Activated CD8-positive, alpha-beta memory T cell treated with anti-CD3 and anti-CD28 coated beads for 36 hours (primary cell): ENCODE data around the gene CKB. TPM values are rescaled to one million over a fixed set of nuclear protein-coding genes. Genes with fewer than 3 reads are reported as not detected.

ENCODE experiments used
- CTCF ChIA-PET: fragments of 350-600 bp; sonication (Branson Sonifier 250); formaldehyde crosslinking; loops from one replicate; lab custom pipeline; 2021; ENCODE audit warnings: antibody characterized with exemption; lab: Charles Lee
- POLR2A ChIA-PET: fragments of 350-600 bp; sonication (Branson Sonifier 250); formaldehyde crosslinking; loops from one replicate; lab custom pipeline; 2021; ENCODE audit warnings: antibody characterized with exemption; lab: Charles Lee
- total RNA-seq, 2 experiments: library from RNA; stranded (reverse); gene quantifications; one replicate each; pipeline ENCODE4 v1.2.3, GENCODE V29; 2021

CKB gene
- total RNA-seq, 2 experiments from 2014 or later: 1.7 to 3.0 TPM

DNA sequence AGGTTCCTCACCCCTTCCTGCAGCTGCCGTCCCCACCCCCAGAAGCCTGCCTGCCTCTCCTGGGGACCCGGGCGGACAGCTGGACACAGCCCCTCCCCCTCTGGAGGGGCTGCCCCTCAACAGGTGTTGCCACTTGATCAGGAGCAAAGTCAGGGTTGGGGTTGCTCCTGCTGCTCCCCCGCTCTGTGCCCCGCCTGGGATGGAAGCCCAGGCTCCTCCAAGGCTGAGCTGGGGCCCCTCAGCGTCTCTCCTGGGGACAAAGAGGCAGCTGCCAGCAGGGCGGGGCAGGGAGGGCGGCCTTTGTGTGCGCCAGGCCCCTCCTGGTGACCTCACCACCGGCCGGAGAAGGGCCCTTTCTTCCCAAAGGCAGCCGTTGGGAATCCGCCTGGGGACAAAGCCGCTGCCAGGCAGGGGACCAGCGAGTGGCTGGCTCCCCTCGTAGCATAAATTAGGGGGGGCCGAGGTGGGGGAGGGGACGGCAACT lies 20.0 kb upstream of the CKB start:
- POLR2A ChIA-PET: no interaction called here
- CTCF ChIA-PET: interaction anchor here (2.1 kb wide), 1 partner anchor 21 kb away, joined by 4 read pairs; no protein-coding TSS in a partner anchor

DNA sequence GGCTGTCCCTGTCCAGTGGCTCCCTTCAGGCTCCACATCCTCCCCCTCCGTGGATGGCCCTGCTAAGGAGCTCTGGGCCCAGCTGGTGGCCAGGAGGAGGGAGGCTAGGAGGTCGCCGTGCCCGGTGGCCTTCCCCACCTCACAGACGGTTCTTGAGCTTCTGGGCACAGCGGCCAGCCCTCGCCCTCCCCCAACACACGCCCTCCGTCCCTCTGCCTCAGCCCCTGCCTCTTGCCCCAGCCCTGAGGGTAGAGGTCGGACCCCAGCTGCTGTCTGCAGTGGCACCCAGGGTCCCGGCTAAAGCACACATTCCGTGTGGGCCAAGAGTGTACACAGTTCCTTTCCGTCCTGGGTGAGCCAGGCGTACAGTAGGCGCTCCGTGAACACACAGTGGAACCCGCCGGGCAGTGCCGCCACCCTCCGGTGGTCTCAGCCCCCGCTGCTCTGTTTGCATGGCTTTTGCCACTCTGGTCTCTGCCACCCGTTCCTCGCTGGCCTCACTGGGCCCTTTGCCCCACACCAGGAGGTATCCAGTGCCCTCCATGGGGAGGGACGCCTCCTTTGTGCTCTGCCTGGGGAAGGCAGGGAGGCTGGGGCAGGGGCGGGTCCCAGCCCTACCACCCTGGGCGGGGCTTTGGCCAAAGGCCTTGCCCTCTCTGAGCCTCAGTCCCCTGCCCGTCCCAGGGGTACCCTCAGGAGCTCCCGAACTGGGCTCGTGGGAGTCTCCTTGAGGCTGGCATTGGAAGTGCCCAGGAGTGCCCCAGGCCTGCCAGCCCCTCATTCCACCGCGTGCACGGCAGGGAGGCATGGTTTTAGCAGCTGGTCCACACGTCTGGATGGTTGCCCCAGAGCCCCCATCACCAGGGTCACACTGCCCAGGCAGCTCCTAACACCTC lies 19.3 kb upstream of the CKB start:
- ChIA-PET CTCF (interaction anchor here (1.3 to 2.1 kb wide), 2 partner anchors 20 to 23 kb away, joined by 3 to 4 read pairs; no protein-coding TSS in a partner anchor), POLR2A (no interaction called here)

DNA sequence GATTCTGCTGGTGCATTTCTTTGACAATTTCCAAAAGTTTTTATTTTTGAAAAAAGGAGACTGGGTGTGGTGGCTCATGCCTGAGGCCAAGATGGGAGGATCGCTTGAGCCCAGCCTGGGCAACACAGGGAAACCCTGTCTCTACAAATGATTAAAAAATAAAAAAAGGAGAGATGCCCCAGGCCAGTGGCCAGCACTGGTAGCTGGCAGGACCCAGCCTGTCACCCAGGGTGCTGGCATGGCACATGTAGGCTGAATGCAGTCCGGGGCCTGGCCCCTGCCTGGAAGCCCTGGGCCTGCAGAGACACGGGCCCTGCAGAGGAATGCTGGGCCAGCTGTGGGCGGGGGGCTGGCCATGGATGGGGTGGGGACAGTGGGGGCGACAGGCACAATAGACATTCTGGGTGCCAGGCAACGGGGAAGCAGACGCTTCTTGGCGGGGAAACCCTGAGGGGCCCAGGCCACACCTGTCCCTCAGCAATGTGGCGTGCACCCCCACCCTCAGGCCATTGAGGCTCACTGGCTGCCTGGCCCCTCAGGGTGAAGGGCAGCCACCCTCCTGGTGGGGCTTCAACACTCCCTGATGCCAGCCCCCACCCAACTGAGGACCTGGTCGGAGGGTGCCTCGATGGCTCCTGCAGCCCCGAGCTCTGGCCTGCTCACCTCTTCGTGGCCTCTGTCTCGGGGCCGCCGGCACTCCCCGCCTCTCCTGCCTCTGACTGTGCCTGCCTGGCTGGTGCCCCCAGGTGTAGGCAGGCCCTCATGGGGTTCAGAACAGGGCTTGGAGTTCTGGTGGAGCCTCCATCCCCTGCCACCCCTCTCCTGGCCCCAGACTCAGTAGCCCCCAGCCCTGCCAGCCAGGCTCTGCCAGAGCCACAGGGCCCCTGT lies 18.4 kb upstream of the CKB start:
- CTCF ChIA-PET: interaction anchor here (1.3 to 2.7 kb wide), 2 partner anchors 22 kb away, joined by 3 to 9 read pairs; no protein-coding TSS in a partner anchor

DNA sequence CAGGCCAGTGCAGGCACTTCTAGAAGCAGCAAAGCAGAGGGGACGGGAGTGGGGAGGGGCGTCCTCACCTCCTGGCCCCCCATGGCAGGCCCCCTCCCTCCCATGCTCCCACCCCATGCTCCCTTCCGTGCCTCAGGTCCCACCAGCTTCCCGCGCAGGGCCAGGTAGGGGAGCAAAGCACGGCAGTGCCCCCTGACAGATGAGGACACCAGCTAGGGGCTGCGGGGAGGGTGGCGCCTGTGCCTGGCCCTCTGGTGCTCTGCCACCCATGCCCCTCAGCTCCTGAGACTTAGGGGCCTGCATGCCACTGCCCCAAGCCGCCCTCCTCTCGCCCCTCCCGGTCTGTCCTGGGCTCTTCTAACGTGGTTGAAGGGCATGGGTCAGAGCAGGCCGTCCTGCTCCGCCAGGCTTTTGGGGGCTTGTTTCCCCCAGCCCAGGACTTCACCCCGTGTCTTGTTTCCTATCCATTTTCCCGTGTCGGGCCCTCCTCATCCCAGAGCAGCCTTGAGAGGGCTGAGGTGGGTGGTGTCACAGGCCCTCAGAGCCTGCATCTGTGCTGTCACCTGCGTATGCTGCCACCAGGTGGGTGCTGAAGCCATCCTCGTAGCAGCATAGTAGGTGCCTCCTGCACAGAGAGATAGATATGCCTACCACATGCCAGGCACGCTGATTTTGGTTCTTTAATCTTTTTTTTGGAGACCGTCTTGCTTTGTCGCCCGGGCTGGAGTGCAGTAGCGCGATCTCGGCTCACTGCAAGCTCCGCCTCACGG lies 16.6 kb upstream of the CKB start:
- POLR2A ChIA-PET: interaction anchor here (0.5 to 1.5 kb wide), 3 partner anchors 11 to 126 kb away, joined by 3 to 5 read pairs (median 3); no protein-coding TSS in a partner anchor
- CTCF ChIA-PET: interaction anchor here (1.0 to 2.7 kb wide), 2 partner anchors 9 to 21 kb away, joined by 3 to 9 read pairs; no protein-coding TSS in a partner anchor

More for the DNA sequence above, 18.4 kb upstream of the CKB start:
- POLR2A ChIA-PET: no interaction called here

DNA sequence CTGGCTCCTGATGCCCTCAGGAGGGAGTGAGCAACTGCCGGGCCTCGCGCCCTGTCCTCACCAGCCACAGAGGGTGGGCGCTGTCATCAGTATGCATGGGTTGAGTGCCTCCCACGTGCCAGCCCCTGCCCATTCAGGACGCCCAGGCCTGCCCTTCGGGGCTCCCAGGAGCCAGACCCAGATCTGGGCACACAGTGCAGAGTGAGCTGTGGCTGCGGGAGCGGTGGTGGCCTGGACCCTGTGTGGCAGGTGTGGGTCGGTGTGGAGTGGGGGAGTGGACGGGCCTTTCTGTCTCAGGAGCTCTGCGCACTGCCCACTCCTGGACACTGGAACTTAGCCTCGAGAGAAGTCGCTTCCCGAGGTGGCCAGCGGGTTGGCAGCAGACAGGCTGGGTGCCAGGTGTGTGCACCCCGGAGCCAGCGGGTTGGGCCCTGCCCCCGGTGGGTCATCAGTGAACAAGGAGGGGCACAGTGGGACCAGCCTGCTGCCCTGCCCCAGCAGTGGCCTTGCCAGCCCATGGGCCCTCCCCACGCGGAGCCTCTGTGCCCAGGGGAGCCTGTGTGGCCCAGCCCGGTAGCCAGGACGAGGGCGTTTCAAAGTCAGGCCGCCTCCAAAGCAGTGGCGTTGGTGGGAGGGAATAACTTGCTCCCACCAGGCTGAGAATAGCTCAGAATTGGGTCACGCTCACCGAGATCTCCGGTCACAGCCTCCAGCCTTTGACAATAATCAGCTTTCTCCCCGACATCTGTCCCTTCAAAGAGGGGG lies 15.8 kb upstream of the CKB start:
- CTCF ChIA-PET: interaction anchor here (1.0 to 2.7 kb wide), 3 partner anchors 9 to 20 kb away, joined by 3 to 9 read pairs (median 4); no protein-coding TSS in a partner anchor
- POLR2A ChIA-PET: interaction anchor here (0.5 to 1.5 kb wide), 3 partner anchors 10 to 126 kb away, joined by 3 to 5 read pairs (median 3); no protein-coding TSS in a partner anchor

DNA sequence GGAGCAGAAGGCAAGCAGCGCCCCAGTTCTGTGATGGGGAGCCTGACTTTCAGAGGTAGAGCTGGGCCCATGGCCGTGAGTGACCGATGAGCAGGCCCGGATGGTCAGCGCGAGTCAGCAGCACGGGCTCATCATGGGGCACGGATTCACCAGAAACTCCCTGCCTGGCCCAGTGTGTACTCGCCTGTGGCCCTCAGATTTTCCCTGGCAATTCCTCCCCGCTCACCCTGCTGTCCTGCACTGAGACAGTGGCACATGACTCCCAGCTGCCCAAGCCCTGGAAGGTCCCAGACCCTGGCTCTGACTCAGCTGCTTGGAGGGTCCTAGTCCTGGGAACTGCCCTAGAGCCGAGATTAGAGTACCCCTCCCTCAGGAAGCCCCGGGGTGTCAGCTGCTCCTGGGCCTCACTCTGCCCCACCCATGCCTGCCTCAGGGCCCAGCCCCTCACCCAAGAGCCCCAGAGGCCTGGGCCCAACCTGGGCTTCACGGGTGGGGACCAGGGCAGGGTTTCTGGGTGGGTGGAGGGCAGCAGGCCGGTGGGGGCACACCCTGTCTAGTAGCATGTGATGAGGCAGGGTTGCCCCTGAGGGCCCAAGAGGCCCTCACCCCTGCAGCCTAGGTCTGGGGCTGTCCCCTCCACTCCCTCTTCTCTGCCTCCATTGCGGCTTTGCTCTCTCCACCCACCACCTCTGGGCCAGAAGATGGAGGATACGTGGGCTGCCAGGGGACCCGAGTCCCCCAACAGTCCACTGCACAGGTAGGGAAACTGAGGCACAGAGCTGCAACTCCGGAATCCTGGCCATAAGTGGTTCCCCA lies 14.8 kb upstream of the CKB start:
- ChIA-PET CTCF (interaction anchor here (1.4 kb wide), 1 partner anchor 10 kb away, joined by 4 read pairs; no protein-coding TSS in a partner anchor), POLR2A (no interaction called here)

DNA sequence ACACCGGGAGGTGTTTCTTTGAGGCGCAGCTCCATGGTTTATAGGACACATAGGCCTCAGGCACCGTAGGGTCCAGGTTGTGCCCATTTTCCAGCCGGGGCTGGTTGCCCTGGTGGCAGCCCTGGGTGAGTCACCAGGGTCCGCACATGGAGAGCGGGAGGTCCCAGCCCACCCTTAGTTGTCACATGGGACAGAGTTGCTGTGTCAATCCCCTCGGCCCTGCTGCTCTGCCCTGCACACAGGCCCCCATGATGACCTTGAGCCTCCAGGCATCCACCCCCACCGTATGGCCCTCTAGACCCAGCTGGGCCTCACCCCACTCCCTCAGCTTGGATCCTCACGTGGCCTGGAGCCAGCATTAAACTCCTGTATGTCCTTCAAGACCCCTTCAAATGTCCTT lies 14.1 kb upstream of the CKB start:
- POLR2A ChIA-PET: no interaction called here
- CTCF ChIA-PET: interaction anchor here (1.4 kb wide), 1 partner anchor 10 kb away, joined by 4 read pairs; no protein-coding TSS in a partner anchor

DNA sequence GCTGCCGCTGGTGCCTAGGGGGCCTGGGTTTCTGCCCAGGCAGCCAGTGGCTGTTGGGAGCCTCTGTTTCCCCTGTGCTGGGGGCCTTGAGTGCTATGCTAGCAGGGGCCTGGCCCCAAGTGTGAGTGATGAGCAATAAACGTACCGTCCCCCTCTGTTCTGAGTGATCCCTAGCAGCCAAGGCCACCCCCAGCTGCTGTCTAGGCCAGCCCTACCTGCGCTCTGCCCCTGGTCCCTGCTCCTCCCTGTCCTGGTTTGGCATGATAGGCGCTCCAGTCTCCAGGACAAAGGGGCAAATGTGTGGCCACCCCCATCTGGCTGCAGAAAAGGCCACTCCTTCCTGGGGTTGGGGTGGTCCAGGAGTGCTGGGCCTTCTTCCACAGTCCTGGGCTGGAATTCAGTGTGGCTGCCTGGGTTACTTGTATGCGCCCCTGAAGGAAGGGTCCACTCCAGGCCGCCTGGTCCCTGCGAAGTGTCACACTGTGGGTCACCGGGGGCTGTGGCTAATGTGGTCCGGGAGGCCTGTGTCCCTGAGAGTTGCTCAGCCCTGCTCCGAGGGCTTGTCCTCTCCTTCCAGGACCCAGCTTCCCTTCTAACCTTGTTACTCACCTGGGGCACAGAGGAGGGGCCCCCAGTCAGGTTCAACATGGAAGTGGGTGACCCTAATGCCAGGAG lies 13.4 kb upstream of the CKB start:
- POLR2A ChIA-PET: no interaction called here
- CTCF ChIA-PET: no interaction called here

DNA sequence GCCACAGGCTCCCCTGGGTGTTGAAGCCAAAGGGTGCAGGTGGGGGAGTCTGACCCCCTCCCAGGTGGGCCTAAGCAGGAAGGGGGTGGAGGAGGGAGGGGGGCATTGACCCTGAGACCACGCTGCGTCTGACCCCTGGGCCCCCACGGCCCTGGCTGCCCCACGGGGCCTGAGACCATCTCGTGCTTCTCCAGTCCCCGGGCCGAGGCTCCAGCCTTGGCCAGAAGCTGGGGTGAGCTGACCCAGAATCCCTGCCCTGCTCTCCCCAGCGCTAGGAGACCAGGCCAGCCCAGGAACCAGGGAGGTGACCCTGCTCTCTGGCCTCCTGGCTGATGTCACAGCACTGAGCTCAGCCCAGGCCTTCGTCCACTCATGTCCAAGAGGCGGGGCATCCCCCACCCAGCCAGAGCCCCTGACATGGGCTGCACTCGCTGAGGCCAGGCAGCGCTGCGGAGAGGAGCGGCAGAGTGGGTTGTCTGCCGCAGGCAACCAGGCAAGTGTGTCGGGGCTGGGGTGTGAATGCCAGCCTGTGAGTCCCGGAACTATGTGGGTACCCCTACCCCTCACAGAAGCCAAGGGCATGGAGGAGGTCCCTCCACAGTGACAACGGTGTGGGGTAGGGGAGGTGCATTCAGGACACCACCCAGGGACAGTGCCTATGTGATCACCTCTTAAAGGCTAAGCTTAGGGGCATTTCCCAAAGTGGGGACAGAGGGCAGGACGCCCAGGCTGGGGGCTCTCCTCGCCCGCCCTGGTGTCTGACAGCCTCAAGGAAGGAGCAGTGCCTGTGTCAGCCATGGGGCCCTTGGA lies 12.7 kb upstream of the CKB start:
- POLR2A ChIA-PET: no interaction called here
- CTCF ChIA-PET: interaction anchor here (1.5 kb wide), 1 partner anchor 13 kb away, joined by 5 read pairs; the partner anchor contains the start of gene CKB

DNA sequence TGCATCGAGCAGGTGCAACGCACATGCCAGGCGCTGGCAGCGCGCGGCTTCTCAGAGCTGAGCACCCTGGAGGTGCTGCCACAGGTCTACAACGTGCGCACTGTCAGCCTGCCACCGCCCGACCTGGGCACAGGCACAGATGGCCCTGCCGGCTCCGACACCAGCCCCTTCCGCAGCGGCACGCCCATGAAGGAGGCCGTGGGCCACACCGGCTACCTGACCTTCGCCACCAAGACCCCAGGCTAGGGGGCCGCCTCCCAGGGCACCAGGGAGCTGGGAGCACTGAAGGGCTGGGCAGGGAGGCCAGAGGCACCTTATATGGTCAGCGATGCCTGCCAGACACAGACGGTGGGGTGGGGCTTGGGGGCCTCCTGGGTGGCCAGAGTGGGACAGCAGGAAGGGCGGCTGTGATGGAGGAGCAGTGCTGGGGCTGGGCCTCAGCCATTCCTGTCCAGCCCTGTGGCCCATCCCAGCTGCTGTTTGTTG lies 12.0 kb upstream of the CKB start:
- CTCF ChIA-PET: interaction anchor here (1.5 kb wide), 1 partner anchor 12 kb away, joined by 5 read pairs; the partner anchor contains the start of gene CKB
- POLR2A ChIA-PET: no interaction called here

DNA sequence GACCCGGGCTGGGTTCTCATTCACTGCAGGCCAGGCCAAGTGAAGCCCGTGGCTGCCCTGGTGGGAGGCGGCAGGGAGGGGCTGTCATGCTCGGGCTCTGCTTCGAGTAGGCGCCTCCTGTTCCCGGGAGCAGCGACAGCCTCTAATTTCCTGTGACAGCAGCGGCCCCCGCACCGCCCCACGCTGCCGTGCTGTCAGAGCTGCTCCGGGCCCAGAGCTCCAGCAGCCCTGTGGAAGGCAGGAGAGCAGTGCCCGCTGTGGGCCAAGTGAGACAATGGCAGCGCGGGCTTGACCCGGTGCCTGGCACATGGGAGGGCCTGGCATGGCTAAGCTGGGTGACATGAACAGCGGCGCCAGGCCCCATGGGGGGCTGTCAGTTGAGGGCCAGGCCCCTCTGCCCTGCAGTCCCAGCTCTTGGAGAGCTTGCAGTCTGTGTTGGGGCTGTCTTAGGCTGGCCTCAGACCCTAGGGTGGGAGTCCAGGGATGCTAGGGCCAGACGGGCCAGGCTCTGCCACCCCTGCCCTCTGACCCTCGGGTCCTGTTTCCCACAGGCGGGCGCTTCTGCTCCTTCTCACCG lies 11.5 kb upstream of the CKB start:
- POLR2A ChIA-PET: no interaction called here
- CTCF ChIA-PET: interaction anchor here (1.5 to 6.9 kb wide), 2 partner anchors 12 to 14 kb away, joined by 5 to 38 read pairs; partner anchors contain the start of gene CKB

DNA sequence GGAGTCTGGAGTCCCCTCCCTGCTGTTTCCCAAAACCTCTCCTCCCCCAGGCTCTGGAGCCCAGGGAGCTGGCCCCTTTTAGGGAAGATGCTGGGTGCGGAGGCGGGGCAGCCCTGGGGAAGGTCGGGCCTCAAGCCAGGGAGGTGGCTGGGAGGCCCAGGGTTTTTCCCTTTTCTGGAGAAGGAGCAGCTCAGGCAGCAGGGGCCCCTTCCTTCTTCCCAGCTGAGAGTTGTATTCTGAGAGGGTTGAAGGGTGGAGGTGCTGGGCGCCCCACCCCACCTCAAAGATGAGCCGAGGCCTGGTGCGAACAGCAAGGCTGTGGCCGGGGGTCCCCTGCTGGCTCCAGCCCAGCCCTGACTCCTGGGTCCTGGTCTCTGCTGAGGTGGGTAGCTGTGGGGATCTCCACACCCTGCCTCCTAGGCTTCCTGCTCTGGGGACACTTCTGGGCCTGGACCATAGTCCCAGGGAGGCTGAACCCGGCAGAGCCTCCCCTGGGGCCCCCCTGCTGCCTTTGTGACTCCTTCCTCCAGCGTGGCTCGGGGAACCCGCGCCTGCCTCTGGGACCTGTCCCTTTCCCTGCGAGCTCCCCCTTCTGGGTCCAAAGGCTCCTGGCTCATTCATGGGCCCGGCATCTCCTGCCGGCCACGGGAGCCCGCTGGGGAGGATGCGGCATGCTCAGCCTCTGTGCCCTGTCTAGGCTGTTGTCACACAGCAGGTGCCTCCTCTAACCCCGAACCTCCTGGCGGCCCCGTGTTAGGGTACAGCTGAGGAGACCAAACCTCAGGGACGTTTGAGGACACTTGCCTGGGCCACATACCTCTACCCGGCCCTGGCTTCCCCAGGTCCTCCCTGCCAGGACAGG lies 10.7 kb upstream of the CKB start:
- POLR2A ChIA-PET: no interaction called here
- CTCF ChIA-PET: interaction anchor here (1.3 to 6.9 kb wide), 3 partner anchors 11 to 14 kb away, joined by 3 to 38 read pairs (median 5); partner anchors contain the start of gene CKB

DNA sequence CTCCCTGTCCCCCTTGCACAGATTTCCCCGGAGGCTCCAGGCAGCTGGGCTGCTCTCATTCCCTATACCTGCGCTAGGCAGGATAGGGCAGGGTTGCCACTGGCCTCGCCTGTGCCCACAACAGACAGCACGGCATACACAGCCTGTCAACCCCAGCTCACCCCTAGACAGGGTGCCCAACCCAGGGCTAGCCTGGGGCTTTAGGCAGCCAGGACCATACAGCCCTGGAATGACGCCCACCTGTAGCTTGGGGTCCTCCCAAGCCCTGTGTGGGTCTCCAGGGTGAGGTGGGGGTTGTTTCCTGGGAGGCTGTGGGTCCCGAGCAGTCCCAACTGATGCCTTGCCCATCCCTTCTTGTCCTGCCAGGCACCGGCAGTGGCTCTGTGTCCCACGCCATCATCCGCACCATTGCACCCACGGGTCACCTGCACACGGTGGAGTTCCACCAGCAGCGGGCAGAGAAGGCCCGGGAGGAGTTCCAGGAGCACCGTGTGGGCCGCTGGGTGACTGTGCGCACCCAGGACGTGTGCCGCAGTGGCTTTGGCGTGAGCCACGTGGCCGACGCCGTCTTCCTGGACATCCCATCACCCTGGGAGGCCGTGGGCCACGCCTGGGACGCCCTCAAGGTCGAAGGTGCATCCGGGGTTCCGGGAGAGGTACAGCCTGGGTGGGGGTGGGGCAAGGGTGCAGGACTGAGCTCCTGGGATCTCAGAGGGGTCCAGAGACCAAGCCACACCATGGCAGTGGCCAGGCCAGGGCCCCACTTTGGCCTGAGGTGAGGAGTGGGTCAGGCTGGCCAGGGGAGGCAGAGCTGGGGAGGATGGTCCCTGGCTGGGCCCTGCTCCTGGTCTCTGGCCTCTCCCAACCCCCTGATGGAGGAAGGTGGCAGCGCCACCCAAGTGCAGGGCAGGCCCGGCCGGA lies 9.8 kb upstream of the CKB start:
- ChIA-PET POLR2A (no interaction called here), CTCF (interaction anchor here (0.8 to 6.9 kb wide), 3 partner anchors 13 to 14 kb away, joined by 3 to 38 read pairs (median 3); no protein-coding TSS in a partner anchor)
